ENCODE measurements around the gene TSPAN18. TPM values are rescaled to one million over a fixed set of nuclear protein-coding genes. Genes with fewer than 3 reads are reported as not detected.

The TSPAN18 gene
- total RNA-seq, 1 donor from 2014 or later, result 38.4 TPM

- ATAC-seq, result no peak
- no peak for TF ChIP-seq CTCF (IDR thresholded peaks at IDR 0.05)
- Histone ChIP-seq H3K4me1 (peaks cover 23% of the 10 kb centered on the region), H3K36me3 (peaks cover 41% of the 10 kb centered on the region), H3K27me3 (ENCODE audit: low read depth) (no peaks in the 10 kb centered on the region), H3K27ac (no peak overlapping the region), H3K4me3 (no peak overlapping the region), H3K9me3 (no peaks in the 10 kb centered on the region)
- intact Hi-C loops (cut with DNase I), result loop anchor here (5.0 kb wide), 1 partner anchor 164 kb away; no protein-coding TSS in a partner anchor
- no peak for DNase-seq
These were observed 211.4 kb downstream of the TSPAN18 start for GRCh38 chr11:44938066-44938691.

- ATAC-seq, result no peak
- peak; percentile 13 for TF ChIP-seq CTCF (IDR thresholded peaks at IDR 0.05)
- Histone ChIP-seq H3K36me3 (peaks cover 32% of the 10 kb centered on the region), H3K27ac (no peak overlapping the region), H3K9me3 (no peaks in the 10 kb centered on the region), H3K4me3 (no peak overlapping the region), H3K4me1 (peaks cover 38% of the 10 kb centered on the region), H3K27me3 (ENCODE audit: low read depth) (no peaks in the 10 kb centered on the region)
- intact Hi-C loops (cut with DNase I), result loop anchor here (5.0 kb wide), 1 partner anchor 162 kb away; no protein-coding TSS in a partner anchor
- DNase-seq, result no peak
These were observed 213.1 kb downstream of the TSPAN18 start for GRCh38 chr11:44939673-44940395.

DNA sequence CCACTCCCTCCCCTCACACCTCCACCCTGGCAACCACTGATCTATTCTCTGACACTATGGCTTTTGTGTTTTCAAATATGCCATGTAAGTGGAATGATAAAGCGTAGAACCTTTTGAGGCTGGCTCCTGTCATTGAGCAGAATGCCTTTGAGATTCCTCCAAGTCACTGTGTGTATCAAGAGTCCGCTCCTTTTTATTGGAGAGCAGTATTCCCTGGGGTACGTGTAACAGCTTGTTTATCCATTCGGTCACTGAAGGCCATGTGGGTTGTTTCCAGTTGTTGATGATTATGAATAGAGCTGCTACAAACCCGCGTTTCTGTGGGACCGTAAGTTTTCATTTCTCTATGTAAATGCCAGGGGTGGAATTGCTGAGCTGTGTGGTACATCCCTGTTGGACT, 213.6 kb downstream of the TSPAN18 start:
- Histone ChIP-seq H3K36me3 (peaks cover 26% of the 10 kb centered on the region), H3K9me3 (no peaks in the 10 kb centered on the region), H3K4me1 (peaks cover 42% of the 10 kb centered on the region), H3K4me3 (no peak overlapping the region), H3K27me3 (ENCODE audit: low read depth) (no peaks in the 10 kb centered on the region), H3K27ac (no peak overlapping the region)
- no peak for TF ChIP-seq CTCF (IDR thresholded peaks at IDR 0.05)
- no peak for ATAC-seq
- intact Hi-C loops (cut with DNase I), result no loop called here
- no peak for DNase-seq

- Histone ChIP-seq H3K4me1 (peaks cover 45% of the 10 kb centered on the region), H3K4me3 (no peak overlapping the region)
- intact Hi-C loops (cut with DNase I), result no loop called here
These were observed 214.1 kb downstream of the TSPAN18 start for GRCh38 chr11:44940835-44941234.

More at GRCh38 chr11:44940835-44941234, 214.1 kb downstream of the TSPAN18 start:
- Histone ChIP-seq H3K27ac (no peak overlapping the region), H3K27me3 (ENCODE audit: low read depth) (no peaks in the 10 kb centered on the region), H3K36me3 (peaks cover 26% of the 10 kb centered on the region), H3K9me3 (no peaks in the 10 kb centered on the region)
- DNase-seq, result no peak
- no peak for ATAC-seq
- no peak for TF ChIP-seq CTCF (IDR thresholded peaks at IDR 0.05)

All from lower lobe of right lung (tissue), 2 donors.